GM18505 (cell line): ENCODE measurements around the gene HKDC1.
"Not testable (repeated sequence)": the region's sequence is repeated elsewhere in the genome, so short reads cannot be mapped to it uniquely, and the experiment has no call there.

Source experiments
- ATAC-seq: cut with Tn5 transposase; IDR thresholded peaks from one replicate; pipeline ENCODE4 v1.9.1; 2021; ENCODE audit not compliant: unreplicated experiment
- POLR2A ChIP-seq: IDR thresholded peaks from 4 replicates; pipeline ENCODE4 v1.6.1; 2011; ENCODE audit warnings: borderline replicate concordance; ENCODE audit not compliant: insufficient read depth, insufficient read length; ENCODE audit errors: extremely low read depth

Gene HKDC1, protein sequence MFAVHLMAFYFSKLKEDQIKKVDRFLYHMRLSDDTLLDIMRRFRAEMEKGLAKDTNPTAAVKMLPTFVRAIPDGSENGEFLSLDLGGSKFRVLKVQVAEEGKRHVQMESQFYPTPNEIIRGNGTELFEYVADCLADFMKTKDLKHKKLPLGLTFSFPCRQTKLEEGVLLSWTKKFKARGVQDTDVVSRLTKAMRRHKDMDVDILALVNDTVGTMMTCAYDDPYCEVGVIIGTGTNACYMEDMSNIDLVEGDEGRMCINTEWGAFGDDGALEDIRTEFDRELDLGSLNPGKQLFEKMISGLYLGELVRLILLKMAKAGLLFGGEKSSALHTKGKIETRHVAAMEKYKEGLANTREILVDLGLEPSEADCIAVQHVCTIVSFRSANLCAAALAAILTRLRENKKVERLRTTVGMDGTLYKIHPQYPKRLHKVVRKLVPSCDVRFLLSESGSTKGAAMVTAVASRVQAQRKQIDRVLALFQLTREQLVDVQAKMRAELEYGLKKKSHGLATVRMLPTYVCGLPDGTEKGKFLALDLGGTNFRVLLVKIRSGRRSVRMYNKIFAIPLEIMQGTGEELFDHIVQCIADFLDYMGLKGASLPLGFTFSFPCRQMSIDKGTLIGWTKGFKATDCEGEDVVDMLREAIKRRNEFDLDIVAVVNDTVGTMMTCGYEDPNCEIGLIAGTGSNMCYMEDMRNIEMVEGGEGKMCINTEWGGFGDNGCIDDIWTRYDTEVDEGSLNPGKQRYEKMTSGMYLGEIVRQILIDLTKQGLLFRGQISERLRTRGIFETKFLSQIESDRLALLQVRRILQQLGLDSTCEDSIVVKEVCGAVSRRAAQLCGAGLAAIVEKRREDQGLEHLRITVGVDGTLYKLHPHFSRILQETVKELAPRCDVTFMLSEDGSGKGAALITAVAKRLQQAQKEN

DNA sequence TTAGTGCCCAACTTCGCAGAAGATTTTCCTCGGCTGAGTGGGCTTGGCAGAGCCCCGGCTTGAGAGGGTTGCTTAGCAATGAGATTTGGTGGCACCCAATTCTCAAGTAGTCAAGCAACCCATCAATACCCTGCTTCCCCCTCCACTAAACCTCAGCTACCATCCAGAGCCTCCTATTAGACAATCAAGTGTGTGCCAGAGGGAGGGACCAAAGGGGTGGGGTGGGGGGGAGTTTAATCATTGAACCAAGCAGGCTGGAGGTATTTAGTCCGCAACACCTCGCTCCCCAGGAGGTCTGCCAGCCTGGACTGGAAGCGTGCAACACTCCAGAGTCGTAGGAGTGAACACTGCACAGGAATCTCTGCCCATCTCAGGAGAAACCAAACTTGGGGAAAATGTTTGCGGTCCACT lies at the start of gene HKDC1:
Gene HKDC1, plus strand, starts transcription at position 292 of the 411 bp plus-strand sequence. Its CDS starts 104 bp downstream, at position 396.
- no peak for ATAC-seq
- no peak for TF ChIP-seq POLR2A

- TF ChIP-seq POLR2A = no peak
- no peak for ATAC-seq
Measured at GRCh38 chr10:69172241-69172982, 47.7 kb upstream of the HKDC1 start.

GRCh38 chr10:69175326-69175725 lies 44.8 kb upstream of the HKDC1 start:
- not testable (repeated sequence) for ATAC-seq

DNA sequence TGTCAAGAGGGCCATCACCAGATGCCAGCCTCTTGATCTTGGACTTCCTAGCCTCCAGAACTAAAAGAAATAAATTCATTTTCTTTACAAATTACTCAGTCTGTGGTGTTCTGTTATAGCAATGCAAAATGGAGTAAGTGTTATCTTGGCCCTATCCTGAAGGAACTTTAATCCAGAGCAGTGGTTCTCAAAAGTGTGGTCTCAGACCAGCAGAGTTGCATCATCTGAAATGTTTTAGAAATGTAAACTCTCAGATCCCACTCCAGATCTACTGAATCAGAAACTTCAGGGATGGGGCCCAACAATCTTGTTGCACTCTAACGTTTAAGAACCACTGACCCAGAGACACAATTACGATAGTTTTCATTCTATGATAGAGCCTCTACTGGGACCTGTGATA lies 43.3 kb upstream of the HKDC1 start:
- TF ChIP-seq POLR2A = no peak

DNA sequence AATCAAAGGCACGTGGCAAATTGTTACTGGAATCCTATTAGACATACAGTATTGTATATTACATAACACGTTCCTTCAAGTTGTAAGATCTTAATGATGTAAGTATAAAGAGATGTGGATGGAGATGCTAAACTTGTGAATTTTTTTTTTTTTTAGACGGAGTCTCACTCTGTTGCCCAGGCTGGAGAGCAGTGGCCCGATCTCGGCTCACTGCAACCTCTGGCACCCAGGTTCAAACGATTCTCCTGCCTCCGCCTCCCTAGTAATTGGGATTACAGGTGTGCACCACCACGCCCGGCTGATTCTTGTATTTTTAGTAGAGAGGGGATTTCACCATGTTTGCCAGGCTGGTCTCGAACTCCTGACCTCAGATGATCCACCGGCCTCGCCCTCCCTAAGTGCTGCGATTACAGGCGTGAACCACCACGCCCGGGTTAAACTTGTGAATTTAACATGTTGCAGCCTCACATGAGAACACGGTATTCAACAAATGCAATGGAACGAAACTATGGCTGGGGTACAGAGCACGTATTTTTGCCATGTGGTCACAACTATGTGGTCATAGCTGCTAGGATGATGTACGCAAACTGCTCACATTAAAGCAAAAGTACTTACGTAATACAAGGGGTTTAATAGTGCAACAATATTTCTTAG lies 40.9 kb upstream of the HKDC1 start:
- TF ChIP-seq POLR2A = peak; percentile 8
- peak; percentile 4 for ATAC-seq

More for the DNA sequence above, 43.3 kb upstream of the HKDC1 start:
- no peak for ATAC-seq

GRCh38 chr10:69179743-69180524 lies 40.2 kb upstream of the HKDC1 start, which contains the start of gene SUPV3L1:
TSS of gene SUPV3L1 (plus strand) at chr10:69180234. CDS start at chr10:69180292, 58 bp downstream.
- ATAC-seq = peak; percentile 85
- TF ChIP-seq POLR2A = peak; percentile 83

DNA sequence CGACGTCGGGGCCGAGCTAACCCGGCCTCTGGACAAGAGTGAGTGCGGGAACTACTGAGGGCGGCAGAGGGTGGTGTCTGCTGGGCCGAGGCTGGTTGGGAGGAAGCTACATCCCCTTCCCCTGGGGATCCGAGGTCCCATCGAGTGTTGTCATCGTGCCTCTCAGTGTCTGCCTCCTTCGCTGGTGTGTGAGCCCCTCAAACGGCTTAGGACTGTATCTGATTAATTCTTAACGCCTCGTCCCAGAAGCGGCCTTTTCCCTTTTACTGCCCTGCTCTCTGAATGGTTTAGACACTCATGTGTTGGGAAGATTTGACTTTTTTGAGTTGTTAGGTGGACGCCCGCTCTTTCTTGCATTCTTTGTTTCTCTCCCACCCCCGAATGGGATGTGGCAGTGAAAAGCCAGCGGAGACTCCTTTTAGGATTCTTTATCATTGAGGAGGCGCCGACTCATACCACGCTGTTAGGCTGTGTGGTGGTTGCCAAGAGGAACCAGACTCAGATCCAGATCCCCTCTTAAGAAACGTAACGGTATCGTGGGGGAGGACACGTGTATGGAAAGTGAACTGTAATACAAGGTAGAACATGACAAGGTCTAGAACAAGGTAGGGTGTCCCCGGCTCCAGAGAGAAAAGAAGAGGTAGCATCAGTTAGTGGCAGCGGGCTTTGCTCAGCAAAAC lies 39.5 kb upstream of the HKDC1 start:
- no peak for ATAC-seq
- TF ChIP-seq POLR2A = no peak

- no peak for TF ChIP-seq POLR2A
- no peak for ATAC-seq
Measured at GRCh38 chr10:69181433-69181832, 38.7 kb upstream of the HKDC1 start.

DNA sequence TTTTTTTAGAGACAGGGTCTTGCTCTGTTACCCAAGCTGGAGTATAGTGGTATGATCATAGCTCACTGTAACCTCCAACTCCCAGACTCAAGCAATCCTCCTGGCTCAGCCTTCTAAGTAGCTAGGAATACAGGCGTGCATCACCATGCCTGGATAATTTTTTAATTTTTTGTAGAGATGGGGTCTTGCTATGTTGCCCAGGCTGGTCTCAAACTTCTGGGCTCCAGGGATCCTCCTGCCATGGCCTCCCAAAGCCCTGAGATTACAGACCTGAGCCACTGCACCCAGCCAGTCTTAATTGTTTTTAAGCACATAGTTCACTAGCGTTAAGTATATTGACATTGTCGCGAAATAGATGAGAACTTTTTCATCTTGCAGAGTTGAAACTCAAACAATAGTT lies 38.1 kb upstream of the HKDC1 start:
- no peak for ATAC-seq
- TF ChIP-seq POLR2A = no peak

DNA sequence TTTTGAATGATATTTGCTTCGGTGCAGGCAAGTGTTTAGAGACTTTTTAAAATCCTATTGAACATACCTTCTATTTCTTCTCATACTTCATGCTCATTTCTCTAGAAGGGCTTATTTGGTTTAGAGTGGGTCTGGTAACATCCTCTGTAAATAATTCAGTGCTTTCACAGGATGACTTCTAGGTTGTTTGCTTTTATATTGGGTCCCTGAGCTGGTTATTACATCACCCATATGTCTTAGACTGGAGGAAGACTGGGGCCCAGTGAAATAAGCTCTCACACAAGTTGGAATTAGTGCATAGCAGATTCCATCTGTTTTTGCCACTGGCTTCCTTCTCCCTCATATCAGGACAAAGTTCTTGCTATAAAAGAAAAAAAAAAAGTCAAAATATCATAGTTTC lies 33.6 kb upstream of the HKDC1 start:
- ATAC-seq = no peak

DNA sequence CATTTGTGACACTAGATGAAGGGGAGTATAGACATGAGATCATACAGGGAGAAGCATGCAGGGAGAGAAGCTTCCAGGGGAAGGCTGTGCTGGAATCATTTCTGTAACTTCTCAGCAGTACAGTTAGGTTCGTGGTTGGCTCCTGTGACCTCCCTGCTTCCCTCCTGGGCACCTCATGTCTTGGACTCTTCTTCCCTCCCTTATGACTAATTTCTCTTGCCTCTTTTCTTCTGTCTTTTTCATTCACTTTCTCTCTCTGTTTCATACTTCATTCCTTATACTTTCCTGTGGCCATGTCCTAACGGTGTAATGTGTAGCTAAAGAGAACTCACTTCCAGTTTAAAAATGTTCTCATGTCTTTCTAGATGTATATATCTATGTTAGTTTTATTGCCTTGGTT lies 19.1 kb upstream of the HKDC1 start:
- ATAC-seq = no peak
- TF ChIP-seq POLR2A = no peak

More for the DNA sequence above, 33.6 kb upstream of the HKDC1 start:
- no peak for TF ChIP-seq POLR2A
